HG02870 (cell line): ENCODE data around the gene MFAP5.

ENCODE experiments used
- ATAC-seq: cut with Tn5 transposase; IDR thresholded peaks from one replicate; pipeline ENCODE4 v1.9.1; 2021; ENCODE audit warnings: mild to moderate bottlenecking, moderate library complexity; ENCODE audit not compliant: unreplicated experiment

MFAP5 gene

DNA sequence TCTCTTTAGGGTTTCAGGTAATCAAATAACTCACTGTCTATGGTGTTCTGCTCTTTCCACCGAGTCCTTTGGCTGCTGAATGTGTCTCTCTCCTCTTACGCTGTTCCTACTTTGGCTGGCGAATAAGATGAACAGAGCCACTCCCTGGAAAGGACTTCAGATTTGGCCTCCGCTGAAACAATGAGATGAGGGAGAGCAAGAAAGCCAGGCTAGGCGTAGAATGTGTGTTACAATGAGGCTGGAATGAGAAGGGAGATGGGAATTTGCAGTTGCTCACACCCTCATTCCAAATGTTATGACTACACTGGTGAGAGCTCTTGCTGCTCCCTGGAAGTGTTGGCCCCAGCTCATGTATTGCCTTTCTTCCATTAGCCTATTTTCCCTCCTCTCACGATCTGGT, at the start of gene MFAP5:
Gene MFAP5, minus strand, starts transcription at position 234 of the 400 bp plus-strand sequence. CDS start 722 bp downstream, outside the sequence.
- ATAC-seq, result no peak

DNA sequence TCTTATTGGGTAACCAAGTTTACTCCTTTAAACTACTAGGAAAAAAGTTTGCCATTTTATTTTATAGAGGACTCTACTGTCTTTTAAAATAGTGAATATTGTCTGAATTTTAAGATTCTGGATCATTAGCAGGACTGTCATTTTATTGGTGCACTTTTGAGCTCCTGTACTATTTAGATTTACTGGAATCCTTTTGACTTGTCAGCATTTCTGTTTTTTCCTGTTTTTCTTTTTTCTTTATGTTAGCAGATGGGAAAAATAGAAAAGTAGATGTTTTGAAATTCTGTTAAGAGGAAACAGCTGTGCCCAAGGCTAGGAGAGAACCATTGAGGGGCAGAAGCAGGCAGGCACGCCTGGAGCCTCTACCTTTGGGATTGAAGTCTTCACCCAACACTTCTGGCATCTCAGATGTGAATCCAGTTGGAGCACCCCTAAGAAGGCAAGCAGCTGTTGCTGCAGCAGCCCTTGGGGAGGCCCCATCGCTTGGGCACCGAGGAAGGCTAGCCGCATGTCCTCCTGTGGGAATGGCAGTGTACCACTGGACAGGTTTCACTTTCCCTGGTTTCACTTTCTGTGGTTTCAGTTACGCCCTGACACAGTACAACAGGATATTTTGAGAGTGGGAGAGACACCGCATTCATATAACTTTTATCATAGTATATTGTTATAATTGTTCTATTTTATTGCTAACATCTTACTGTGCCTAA, 46.7 kb upstream of the MFAP5 start:
- ATAC-seq, result no peak

DNA sequence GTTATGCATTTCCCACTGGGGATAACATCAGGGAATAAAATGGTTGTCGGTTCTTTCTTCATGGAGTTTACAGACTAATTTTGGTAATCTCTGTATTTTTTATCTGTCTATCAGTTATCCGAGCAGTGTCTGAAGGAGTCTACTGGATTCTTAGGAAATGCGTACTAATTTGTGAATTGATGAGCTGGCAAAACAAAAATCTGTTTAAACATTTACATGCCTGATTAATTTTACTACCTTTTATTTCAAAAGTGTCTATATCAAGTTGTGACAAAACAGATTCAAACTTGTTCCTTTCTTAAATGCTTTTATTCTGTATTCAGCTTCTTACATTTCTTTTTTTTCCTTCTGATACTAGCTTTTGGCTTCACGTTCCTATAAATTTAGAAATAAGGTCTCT, 39.5 kb upstream of the MFAP5 start:
- ATAC-seq, result no peak

- no peak for ATAC-seq
Measured at GRCh38 chr12:8701046-8701660, 38.5 kb upstream of the MFAP5 start.

DNA sequence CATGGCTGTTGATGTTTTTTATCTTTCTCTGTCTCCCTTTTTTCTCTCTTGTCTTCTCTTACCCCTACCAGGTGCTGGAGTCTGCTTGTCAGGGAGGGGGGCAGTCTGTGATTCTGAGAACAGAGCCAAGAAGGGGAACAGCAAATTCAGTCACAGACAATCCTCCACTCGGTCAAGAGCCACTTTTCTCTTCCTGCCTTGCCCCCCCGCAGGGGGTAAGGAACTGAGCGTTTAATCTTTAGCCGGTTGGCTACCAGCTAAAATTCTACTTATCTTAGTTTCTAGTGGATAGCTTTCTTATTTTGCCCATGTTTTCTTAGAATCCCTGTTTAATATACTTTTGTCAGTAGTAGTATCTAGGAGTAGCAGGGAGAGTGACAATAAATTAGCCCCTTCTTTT, 37.1 kb upstream of the MFAP5 start:
- ATAC-seq, result no peak

GRCh38 chr12:8698879-8699278, 36.3 kb upstream of the MFAP5 start:
- ATAC-seq, result no peak

GRCh38 chr12:8698132-8698851, 35.7 kb upstream of the MFAP5 start:
- ATAC-seq, result peak; percentile 32

DNA sequence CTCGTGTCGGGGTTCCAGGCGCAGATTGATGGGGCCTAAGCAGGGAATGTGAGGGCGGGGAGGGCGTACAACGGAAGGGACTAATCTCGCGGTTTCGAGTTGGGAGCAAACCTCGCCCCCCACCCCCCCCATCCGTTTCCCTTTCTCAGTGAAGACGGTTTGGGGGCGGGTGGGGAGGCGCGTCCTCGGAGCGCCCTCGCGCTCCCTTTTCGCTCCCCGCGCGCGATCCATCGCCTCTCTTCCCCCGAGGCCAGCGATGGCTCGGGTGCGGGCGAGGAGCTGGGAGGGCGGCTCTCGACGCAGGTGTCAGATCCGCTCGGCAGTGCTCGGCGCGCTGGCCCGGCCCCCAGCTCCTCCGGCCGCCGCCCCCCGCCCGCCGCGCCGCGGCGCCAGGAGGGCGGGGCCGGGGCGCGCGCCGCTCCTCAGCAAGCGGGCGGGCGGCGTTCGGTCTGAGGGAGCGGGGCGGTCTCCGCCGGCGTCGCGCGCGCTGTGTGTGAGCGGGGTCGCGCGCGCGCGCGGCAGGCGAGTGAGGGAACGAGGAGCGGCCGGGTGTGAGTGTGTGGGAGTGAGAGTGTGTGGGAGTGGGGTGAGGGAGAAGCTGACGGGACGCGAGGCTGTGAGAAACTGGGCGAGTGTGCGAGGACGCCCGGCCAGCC, 35.0 kb upstream of the MFAP5 start, which contains the start of gene RIMKLB:
Gene RIMKLB, plus strand, starts transcription at position 516 of the 656 bp plus-strand sequence. CDS start 15,876 bp downstream, outside the sequence.
- ATAC-seq, result peak; percentile 79

DNA sequence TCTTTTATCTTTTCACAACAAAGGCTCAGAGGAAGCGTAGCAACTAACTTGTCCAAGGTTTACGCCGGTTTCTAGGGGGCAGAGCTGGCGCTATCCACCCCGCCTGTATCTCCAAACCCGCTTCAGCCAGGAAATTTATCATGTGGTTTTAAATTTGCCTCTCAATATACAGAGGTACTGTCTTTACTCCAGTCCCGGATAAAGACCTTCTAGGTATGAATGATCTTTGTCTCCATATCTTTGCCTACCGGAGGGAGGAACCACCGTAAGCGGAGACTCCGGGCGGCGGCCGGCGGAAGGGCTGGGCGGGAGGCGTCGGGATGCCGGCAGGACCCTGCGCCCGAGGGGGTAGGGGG, 34.5 kb upstream of the MFAP5 start:
- peak; percentile 19 for ATAC-seq

DNA sequence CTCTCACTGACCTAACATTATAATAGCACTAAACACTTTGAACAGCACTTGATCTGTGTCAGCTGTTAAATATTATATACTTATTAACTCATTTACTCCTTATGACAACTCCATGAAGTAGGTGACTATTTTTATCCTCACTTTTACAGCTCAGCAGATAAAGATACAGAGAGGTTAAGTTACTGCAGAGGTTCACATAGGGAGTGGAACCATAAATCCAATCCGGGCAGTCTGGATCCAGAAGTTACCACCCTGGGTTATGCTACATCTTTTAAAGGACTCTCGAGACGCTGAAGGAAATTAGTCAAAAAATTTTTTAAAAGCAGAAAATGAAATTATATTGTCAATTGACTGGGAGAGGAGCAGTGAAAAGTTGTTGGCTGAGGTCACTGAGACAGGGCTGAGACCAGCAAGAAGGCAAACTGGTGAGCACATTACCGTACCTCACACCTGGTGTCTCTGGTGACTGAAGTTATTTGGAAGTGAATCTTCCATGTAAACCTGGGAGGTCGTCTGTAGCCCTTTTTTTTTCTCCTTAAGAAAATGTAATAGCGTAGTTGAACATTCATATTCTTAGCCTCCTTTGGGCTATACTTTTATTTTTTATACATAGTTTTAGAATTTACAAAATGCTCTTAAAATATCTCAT, 33.9 kb upstream of the MFAP5 start:
- ATAC-seq, result no peak

GRCh38 chr12:8695116-8695515, 32.5 kb upstream of the MFAP5 start:
- ATAC-seq, result no peak

DNA sequence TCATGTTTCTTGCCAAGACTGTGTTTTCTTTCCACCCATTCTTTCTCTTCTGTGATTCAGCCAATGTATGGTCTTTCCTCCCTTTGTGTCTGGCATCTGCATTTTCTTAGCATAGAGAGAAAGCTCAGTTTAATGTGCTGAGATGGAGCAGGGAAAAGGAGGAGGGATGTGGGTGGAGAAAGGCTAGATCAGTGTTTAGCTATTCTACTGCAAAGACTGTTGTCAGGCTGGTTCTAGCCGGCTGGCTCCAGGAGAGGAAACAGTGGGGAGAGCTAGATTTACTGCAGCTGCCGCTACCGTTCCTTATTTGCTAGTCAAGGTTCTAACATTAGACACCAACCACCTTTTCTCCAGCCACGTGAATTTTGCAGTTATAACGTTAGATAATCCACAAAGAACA, 29.9 kb upstream of the MFAP5 start:
- no peak for ATAC-seq

DNA sequence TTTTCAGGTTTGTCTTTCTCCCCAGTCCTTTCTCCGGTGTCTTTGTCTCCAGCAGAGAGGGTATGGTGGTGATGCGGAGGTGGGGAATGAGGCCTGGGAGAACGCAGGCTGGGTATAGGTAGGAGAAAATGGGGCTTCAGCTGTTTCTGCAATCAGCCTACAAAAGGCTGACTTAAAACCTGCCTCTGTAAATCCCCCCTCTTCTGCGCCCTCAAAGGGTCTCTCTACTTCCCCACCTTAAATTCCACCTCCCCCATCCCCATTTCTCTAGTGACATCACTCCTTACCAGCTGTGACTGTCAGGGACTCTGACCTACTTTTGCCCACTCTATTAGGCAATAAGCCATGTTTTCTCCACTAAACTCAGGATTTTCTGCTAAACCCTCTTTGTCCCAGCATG, 27.1 kb upstream of the MFAP5 start:
- ATAC-seq, result no peak

- ATAC-seq, result no peak
Measured at GRCh38 chr12:8687846-8688601, 25.4 kb upstream of the MFAP5 start.

GRCh38 chr12:8685051-8685450, 22.4 kb upstream of the MFAP5 start:
- ATAC-seq, result no peak

DNA sequence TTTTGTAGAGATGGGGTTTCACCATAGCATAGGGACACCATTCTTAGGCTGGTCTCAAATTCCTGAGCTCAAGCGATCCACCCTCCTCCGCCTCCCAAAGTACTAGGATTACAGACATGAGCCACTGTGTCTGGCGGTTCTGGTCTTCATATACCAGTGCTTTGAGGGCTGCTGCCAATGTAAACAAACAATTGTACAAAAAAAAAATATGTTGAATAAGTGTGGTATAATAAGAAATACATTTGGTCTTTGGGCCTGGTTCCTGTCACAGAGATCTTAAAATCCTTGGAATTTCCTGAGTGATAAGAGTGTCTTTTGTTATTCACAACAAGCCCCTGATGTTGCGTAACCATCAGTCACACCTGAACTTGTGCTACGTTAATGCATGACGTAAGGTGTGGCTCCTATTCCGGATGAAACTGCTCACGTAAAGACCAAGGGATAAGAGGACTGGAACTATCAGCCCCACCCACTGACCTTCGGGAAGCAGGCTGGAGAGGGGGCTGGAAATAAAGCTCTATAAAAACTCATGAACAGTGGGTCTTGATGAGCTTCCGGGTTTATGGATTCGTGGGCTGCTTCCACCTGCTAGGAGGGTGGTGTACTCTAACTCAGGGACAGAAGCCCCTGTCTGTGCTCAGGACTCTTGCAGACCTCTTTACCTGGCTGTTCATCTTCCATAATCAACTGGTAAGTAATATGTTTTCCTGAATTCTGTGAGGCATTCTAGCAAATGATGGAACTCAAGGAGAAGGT, 18.7 kb upstream of the MFAP5 start:
- no peak for ATAC-seq

- no peak for ATAC-seq
Measured at GRCh38 chr12:8680533-8680932, 17.9 kb upstream of the MFAP5 start.

- no peak for ATAC-seq
Measured at GRCh38 chr12:8678661-8679111, 16.1 kb upstream of the MFAP5 start.

DNA sequence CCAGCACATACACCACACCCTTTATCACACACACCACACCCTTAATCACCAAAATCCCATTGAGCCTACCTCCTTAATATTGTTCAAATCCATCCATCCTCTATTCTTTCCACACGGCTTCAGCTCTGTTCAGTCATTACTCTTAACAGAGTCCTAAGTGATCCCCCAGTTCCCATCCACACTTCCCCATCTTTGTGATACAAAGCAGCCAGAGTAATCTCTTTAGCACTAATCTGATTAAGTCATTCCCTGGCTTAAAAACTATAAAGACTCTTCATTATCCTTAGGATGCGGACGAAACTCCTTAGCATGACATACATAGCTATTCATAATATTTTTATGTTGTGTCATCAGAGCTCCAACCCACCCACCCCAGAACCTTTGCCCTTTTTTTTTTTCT, 14.7 kb upstream of the MFAP5 start:
- ATAC-seq, result no peak
